Lower lobe of right lung (tissue), 2 donors: ENCODE measurements around the gene OAS1. TPM values are rescaled to one million over a fixed set of nuclear protein-coding genes. Genes with fewer than 3 reads are reported as not detected.

Experiments used
- ATAC-seq, 2 donors: fragments of 200-7000 bp; cut with Tn5 transposase; one replicate each; pipeline ENCODE4 v1.9.1; 2020 to 2022; ENCODE audit warnings: mild to moderate bottlenecking in 2 of 2, moderate library complexity in 2 of 2
- DNase-seq: peaks from one replicate; pipeline ENCODE4 v3.0.0-alpha.2; 2020
- H3K27ac ChIP-seq: fragments of 200-600 bp; one replicate; pipeline ENCODE4 v1.8.0; 2022
- H3K27me3 ChIP-seq: fragments of 200-600 bp; one replicate; pipeline ENCODE4 v1.8.0; 2022; ENCODE audit warnings: low read depth
- H3K36me3 ChIP-seq: fragments of 200-600 bp; one replicate; pipeline ENCODE4 v1.8.0; 2022; ENCODE audit warnings: mild to moderate bottlenecking
- H3K4me1 ChIP-seq: fragments of 200-600 bp; one replicate; pipeline ENCODE4 v1.8.0; 2022
- H3K4me3 ChIP-seq: fragments of 200-600 bp; one replicate; pipeline ENCODE4 v1.8.0; 2022; ENCODE audit warnings: mild to moderate bottlenecking
- H3K9me3 ChIP-seq: fragments of 200-600 bp; one replicate; pipeline ENCODE4 v1.8.0; 2022
- CTCF ChIP-seq: fragments of 200-600 bp; IDR thresholded peaks from one replicate; pipeline ENCODE4 v1.8.0; 2022; ENCODE audit warnings: antibody characterized with exemption, mild to moderate bottlenecking
- intact Hi-C: fragments of 100-400 bp; cut with DNase I; formaldehyde crosslinking; loops from one replicate; pipeline ENCODE4 v1.11.0; 2022
- total RNA-seq: library from RNA; stranded (reverse); fragmentation: NEBNext Ultra II Directional; extraction: Animal tissue kit (Norgen Biotek cat#: 25700); gene quantifications from one replicate; pipeline ENCODE4 v1.2.1, GENCODE V29; 2021
- donor health status: DM: no; HTN: yes; CAD: no; lungs with severe emphysema.

Gene OAS1
- total RNA-seq, 1 donor from 2014 or later, result 112 TPM

- no peak for DNase-seq
- no peak overlapping the region for H3K4me3 ChIP-seq
- no peak for ATAC-seq
- intact Hi-C loops, result no loop called here
- H3K4me1 ChIP-seq, result peaks cover 12% of the 10 kb centered on the region
- no peak overlapping the region for H3K27ac ChIP-seq
- H3K27me3 ChIP-seq, result no peaks in the 10 kb centered on the region
- H3K9me3 ChIP-seq, result no peaks in the 10 kb centered on the region
- peaks cover 61% of the 10 kb centered on the region for H3K36me3 ChIP-seq
- TF ChIP-seq CTCF, result no peak
These were observed 37.4 kb downstream of the OAS1 start for GRCh38 chr12:112944024-112944690.

GRCh38 chr12:112945515-112945914, 38.8 kb downstream of the OAS1 start:
- Histone ChIP-seq H3K27ac (no peak overlapping the region), H3K4me1 (no peaks in the 10 kb centered on the region), H3K4me3 (no peak overlapping the region), H3K36me3 (peaks cover 72% of the 10 kb centered on the region), H3K9me3 (no peaks in the 10 kb centered on the region), H3K27me3 (no peaks in the 10 kb centered on the region)
- no peak for DNase-seq
- no peak for TF ChIP-seq CTCF
- no peak for ATAC-seq
- intact Hi-C loops, result no loop called here

GRCh38 chr12:112946236-112947000, 39.7 kb downstream of the OAS1 start:
- H3K9me3 ChIP-seq, result no peaks in the 10 kb centered on the region
- no peaks in the 10 kb centered on the region for H3K4me1 ChIP-seq
- H3K4me3 ChIP-seq, result no peak overlapping the region
- DNase-seq, result no peak
- no peak for TF ChIP-seq CTCF
- H3K27ac ChIP-seq, result no peak overlapping the region
- H3K36me3 ChIP-seq, result peaks cover 81% of the 10 kb centered on the region
- intact Hi-C loops, result no loop called here
- H3K27me3 ChIP-seq, result no peaks in the 10 kb centered on the region
- ATAC-seq, result no peak

- no peaks in the 10 kb centered on the region for H3K27me3 ChIP-seq
- DNase-seq (no peak), ATAC-seq (no peak)
- intact Hi-C loops, result no loop called here
- no peak overlapping the region for H3K4me3 ChIP-seq
- no peak for TF ChIP-seq CTCF
- no peak overlapping the region for H3K27ac ChIP-seq
- peaks cover 76% of the 10 kb centered on the region for H3K36me3 ChIP-seq
- peaks cover 5% of the 10 kb centered on the region for H3K9me3 ChIP-seq
- H3K4me1 ChIP-seq, result no peaks in the 10 kb centered on the region
These were observed 40.6 kb downstream of the OAS1 start for GRCh38 chr12:112947314-112947713.

- TF ChIP-seq CTCF, result no peak
- intact Hi-C loops, result no loop called here
- H3K36me3 ChIP-seq, result peaks cover 75% of the 10 kb centered on the region
- H3K9me3 ChIP-seq, result peaks cover 5% of the 10 kb centered on the region
- H3K27ac ChIP-seq, result no peak overlapping the region
- H3K4me1 ChIP-seq, result no peaks in the 10 kb centered on the region
- no peaks in the 10 kb centered on the region for H3K27me3 ChIP-seq
- DNase-seq (no peak), ATAC-seq (no peak)
- H3K4me3 ChIP-seq, result no peak overlapping the region
These were observed 41.0 kb downstream of the OAS1 start for GRCh38 chr12:112947761-112948160.
